Fibroblast of mammary gland (primary cell): Measurements from ENCODE around the gene ACE.

Source experiments
- DNase-seq: peaks from one replicate; pipeline ENCODE4 v3.0.0-alpha.2; 2010; ENCODE audit warnings: low read depth
- H3K4me3 ChIP-seq: 2 replicates; pipeline ENCODE4 v1.5.1; 2011; ENCODE audit warnings: low read depth, mild to moderate bottlenecking, low read length, moderate library complexity; ENCODE audit not compliant: control insufficient read depth
- CTCF ChIP-seq: conservative IDR thresholded peaks from 2 replicates; pipeline ENCODE4 v1.5.1; 2011; ENCODE audit warnings: low read depth, low read length, inconsistent platforms; ENCODE audit not compliant: control insufficient read depth, insufficient read depth

Gene ACE

DNA sequence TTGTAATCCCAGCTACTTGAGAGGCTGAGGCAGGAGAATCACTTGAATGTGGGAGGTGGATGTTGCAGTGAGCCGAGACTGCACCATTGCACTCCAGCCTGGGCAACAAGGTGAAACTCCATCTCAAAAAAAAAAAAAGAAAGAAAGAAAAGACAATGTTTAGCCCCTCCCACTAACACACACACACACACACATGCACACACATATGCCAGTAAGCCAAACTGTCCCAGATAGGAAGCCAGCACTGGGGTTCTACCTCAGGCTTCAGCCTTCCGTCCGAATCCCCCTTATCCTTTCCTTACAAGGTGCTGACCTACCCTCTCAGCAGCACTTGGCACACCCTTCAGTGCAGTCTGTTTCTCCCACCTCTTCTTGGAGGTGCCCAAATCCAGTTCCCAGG, 37.6 kb downstream of the ACE start:
- no peak for DNase-seq
- TF ChIP-seq CTCF: no peak
- H3K4me3 ChIP-seq: no peak overlapping the region

GRCh38 chr17:63514974-63515373, 38.1 kb downstream of the ACE start:
- no peak for DNase-seq
- no peak for TF ChIP-seq CTCF
- no peak overlapping the region for H3K4me3 ChIP-seq

DNA sequence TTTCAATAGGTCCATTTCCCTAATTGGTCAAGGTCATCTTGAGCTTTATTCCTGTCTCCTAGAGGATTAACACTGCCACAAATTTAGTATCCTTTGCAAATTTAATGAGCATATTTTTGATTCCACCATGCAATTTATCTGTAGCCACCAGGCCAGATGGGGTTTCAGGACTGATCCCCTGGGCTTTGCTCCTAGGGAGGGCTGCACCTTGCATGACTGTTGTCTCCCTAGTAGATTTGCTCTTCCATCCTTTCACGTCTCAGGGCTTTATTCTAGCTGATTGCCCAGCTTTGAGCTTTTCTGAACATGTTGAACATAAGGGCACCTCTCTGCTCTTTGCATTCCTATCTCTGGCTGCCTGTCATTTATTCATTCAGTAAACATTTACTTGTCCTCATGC, 38.6 kb downstream of the ACE start:
- no peak for DNase-seq
- no peak overlapping the region for H3K4me3 ChIP-seq
- TF ChIP-seq CTCF: no peak

DNA sequence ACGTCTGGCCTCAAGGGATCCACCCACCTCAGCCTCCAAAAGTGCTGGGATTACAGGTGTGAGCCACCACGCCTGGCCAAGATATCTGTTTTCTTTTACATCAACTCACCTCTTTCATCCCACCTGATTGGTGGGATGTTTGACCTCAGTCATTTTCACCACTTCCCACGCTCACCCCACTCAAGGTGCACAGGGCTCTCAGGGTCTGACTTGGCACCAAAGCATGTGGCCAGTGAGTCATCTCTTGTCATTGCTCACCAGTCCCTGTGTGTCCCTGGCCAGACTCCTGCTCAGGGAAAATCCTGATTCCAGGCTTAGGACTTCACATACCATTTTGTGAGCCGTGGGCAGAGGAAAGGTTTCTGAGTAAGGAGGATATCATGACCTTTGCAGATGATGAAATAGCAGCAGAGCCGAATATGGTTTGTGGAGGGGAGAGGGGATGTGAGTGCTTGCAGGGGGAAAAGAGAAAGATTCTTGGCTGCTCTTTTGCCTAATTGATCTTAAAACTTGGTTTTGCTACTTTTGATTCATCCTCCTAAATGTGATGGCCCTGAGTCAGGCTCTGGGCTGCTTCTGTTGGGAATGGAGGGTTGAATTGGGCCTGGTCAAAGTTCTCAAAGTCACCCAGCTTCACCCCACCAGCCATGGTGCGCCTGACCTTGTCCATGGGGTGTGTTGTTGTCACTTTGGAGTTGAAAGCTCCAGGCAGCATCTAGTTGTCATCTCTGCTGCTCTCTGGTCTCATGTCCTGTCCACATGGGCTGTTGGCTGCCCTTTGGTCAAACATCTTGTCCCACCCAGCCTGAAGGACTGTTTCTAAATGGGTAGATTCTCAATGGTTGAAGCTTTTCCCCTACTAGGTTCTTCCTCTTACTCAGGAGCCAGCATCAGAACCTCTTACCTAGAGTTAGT, 40.3 kb downstream of the ACE start:
- no peak overlapping the region for H3K4me3 ChIP-seq
- TF ChIP-seq CTCF: no peak
- DNase-seq: peak; percentile 66

GRCh38 chr17:63517825-63518534, 41.1 kb downstream of the ACE start:
- DNase-seq: no peak

GRCh38 chr17:63519116-63519881, 42.4 kb downstream of the ACE start:
- DNase-seq: no peak
- no peak for TF ChIP-seq CTCF
- H3K4me3 ChIP-seq: no peak overlapping the region

More at GRCh38 chr17:63517825-63518534, 41.1 kb downstream of the ACE start:
- no peak overlapping the region for H3K4me3 ChIP-seq
- TF ChIP-seq CTCF: no peak
